AG04449 (cell line): ENCODE measurements around the gene FMN2.

ENCODE experiments used
- CTCF ChIA-PET: fragments of 350-600 bp; formaldehyde crosslinking; extraction: SDS; loops from one replicate; lab custom pipeline; 2021; ENCODE audit warnings: antibody characterized with exemption; lab: Yijun Ruan, JAX
- POLR2A ChIA-PET: fragments of 400-600, 350-600 bp; formaldehyde crosslinking; extraction: SDS; loops from one replicate; lab custom pipeline; 2020; ENCODE audit warnings: antibody characterized with exemption, inconsistent platforms; lab: Yijun Ruan, JAX
- DNase-seq: peaks from one replicate; pipeline ENCODE4 v3.0.0-alpha.2; 2010; ENCODE audit warnings: low read depth, low spot score
- H3K4me3 ChIP-seq: 2 replicates; pipeline ENCODE4 v1.5.1; 2011; ENCODE audit warnings: low read depth, mild to moderate bottlenecking, control low read depth, low read length
- CTCF ChIP-seq: IDR thresholded peaks from one replicate; pipeline ENCODE4 v1.5.1; 2011; ENCODE audit warnings: mild to moderate bottlenecking, moderate library complexity, low read length, control low read depth, inconsistent platforms; ENCODE audit not compliant: insufficient read depth; ENCODE audit errors: missing control alignments

FMN2 gene

GRCh38 chr1:240091614-240092300 lies at the start of gene FMN2:
TSS of gene FMN2 (plus strand) at chr1:240091883. CDS start at chr1:240092110, 227 bp downstream.
- no peak for DNase-seq
- ChIA-PET CTCF (interaction anchor here (0.8 to 2.4 kb wide), 7 partner anchors 10 to 601 kb away, joined by 3 to 13 read pairs (median 6); no protein-coding TSS in a partner anchor), POLR2A (interaction anchor here (0.6 to 1.6 kb wide), 8 partner anchors 10 to 374 kb away, joined by 3 to 5 read pairs (median 4); no protein-coding TSS in a partner anchor)
- TF ChIP-seq CTCF: no peak
- peak within 1 kb of the TSS; percentile 84 for H3K4me3 ChIP-seq

GRCh38 chr1:240044620-240045019 lies 47.1 kb upstream of the FMN2 start:
- POLR2A ChIA-PET: no interaction called here
- CTCF ChIA-PET: no interaction called here
- no peak for TF ChIP-seq CTCF
- no peak for DNase-seq
- H3K4me3 ChIP-seq: no peak overlapping the region

- ChIA-PET POLR2A (no interaction called here), CTCF (interaction anchor here (1.5 kb wide), 1 partner anchor 11 kb away, joined by 4 read pairs; no protein-coding TSS in a partner anchor)
- no peak for TF ChIP-seq CTCF
- no peak for DNase-seq
- H3K4me3 ChIP-seq: no peak overlapping the region
These were observed 45.7 kb upstream of the FMN2 start for GRCh38 chr1:240046000-240046399.

- POLR2A ChIA-PET: no interaction called here
- CTCF ChIA-PET: no interaction called here
- TF ChIP-seq CTCF: no peak
- no peak overlapping the region for H3K4me3 ChIP-seq
- DNase-seq: no peak
These were observed 37.5 kb upstream of the FMN2 start for GRCh38 chr1:240054109-240054701.

GRCh38 chr1:240055936-240056335 lies 35.7 kb upstream of the FMN2 start:
- ChIA-PET POLR2A (no interaction called here), CTCF (interaction anchor here (1.0 to 1.1 kb wide), 2 partner anchors 10 to 94 kb away, joined by 4 read pairs; no protein-coding TSS in a partner anchor)
- no peak for TF ChIP-seq CTCF
- no peak overlapping the region for H3K4me3 ChIP-seq
- DNase-seq: no peak

GRCh38 chr1:240056350-240056749 lies 35.3 kb upstream of the FMN2 start:
- CTCF ChIA-PET: interaction anchor here (1.0 to 1.1 kb wide), 2 partner anchors 10 to 93 kb away, joined by 4 read pairs; no protein-coding TSS in a partner anchor
- DNase-seq: no peak
- no peak for TF ChIP-seq CTCF
- H3K4me3 ChIP-seq: no peak overlapping the region
- POLR2A ChIA-PET: no interaction called here
